Suprapubic skin (tissue), 4 donors: ENCODE measurements around the gene NCK2. TPM values are rescaled to one million over a fixed set of nuclear protein-coding genes. Genes with fewer than 3 reads are reported as not detected.

Experiments
- DNase-seq, 2 donors: peaks; one replicate each; pipeline ENCODE4 v3.0.0-alpha.2; 2019; ENCODE audit warnings: low spot score in 2 of 2
- H3K27ac ChIP-seq: fragments of 200-600 bp; sonication (generic); one replicate; pipeline ENCODE4 v1.5.1; 2019
- H3K27me3 ChIP-seq: fragments of 200-600 bp; sonication (generic); one replicate; pipeline ENCODE4 v1.5.1; 2019
- H3K36me3 ChIP-seq: fragments of 200-600 bp; sonication (generic); one replicate; pipeline ENCODE4 v1.5.1; 2019
- H3K4me1 ChIP-seq: fragments of 200-600 bp; sonication (generic); one replicate; pipeline ENCODE4 v1.5.1; 2019
- H3K4me3 ChIP-seq: fragments of 200-600 bp; sonication (generic); one replicate; pipeline ENCODE4 v1.5.1; 2019; ENCODE audit warnings: mild to moderate bottlenecking
- H3K9me3 ChIP-seq: fragments of 200-600 bp; sonication (generic); one replicate; pipeline ENCODE4 v1.5.1; 2019
- CTCF ChIP-seq, 2 donors: fragments of 200-600 bp in 1 of 2; fragments of 450-650 bp in 1 of 2; sonication (generic) in 1 of 2; IDR thresholded peaks; one replicate each; pipeline ENCODE4 v1.5.1; 2016 to 2019; ENCODE audit warnings: antibody characterized with exemption in 2 of 2, mild to moderate bottlenecking in 1 of 2, moderate library complexity in 1 of 2
- EP300 ChIP-seq: sonication (generic); formaldehyde crosslinking; IDR thresholded peaks from one replicate; pipeline ENCODE4 v1.6.1; 2017; ENCODE audit warnings: antibody characterized with exemption
- POLR2A ChIP-seq, 2 donors: fragments of 450-650 bp; IDR thresholded peaks; one replicate each; pipeline ENCODE4 v1.6.1; 2017; ENCODE audit warnings: antibody characterized with exemption in 2 of 2, mild to moderate bottlenecking in 2 of 2, moderate library complexity in 2 of 2
- POLR2AphosphoS5 ChIP-seq, 3 donors: sonication (generic); formaldehyde crosslinking; IDR thresholded peaks; one replicate each; pipeline ENCODE4 v1.6.1; 2017; ENCODE audit warnings: antibody characterized with exemption in 3 of 3
- whole genome bisulfite sequencing: methylation state at CpG from one replicate; pipeline ENCODE4 v1.1.5; 2018; 5-methylcytosine and 5-hydroxymethylcytosine counted together
- total RNA-seq, 4 donors: library from RNA; depleted of rRNA; stranded (reverse); fragments of >200 nt; gene quantifications; one replicate each; pipeline ENCODE4 v1.1.0, GENCODE V29; 2016

The NCK2 gene
- total RNA-seq, 4 donors from 2014 or later: 40.1 to 59.4 (median 49.2) TPM

- no peak for DNase-seq
- no peaks in the 10 kb centered on the region for H3K9me3 ChIP-seq
- WGBS: 80% methylated on average over 9 of the region's 9 CpGs
- H3K27ac ChIP-seq: no peak overlapping the region
- TF ChIP-seq POLR2A (IDR thresholded peaks at IDR 0.05) (no peak), POLR2AphosphoS5 (IDR thresholded peaks at IDR 0.05) (no peak), EP300 (no peak), CTCF (IDR thresholded peaks at IDR 0.05) (no peak)
- H3K36me3 ChIP-seq: no peaks in the 10 kb centered on the region
- no peak overlapping the region for H3K4me3 ChIP-seq
- peaks cover 88% of the 10 kb centered on the region for H3K4me1 ChIP-seq
- no peaks in the 10 kb centered on the region for H3K27me3 ChIP-seq
These were observed 55.5 kb downstream of the NCK2 start for GRCh38 chr2:105800036-105800713.

DNA sequence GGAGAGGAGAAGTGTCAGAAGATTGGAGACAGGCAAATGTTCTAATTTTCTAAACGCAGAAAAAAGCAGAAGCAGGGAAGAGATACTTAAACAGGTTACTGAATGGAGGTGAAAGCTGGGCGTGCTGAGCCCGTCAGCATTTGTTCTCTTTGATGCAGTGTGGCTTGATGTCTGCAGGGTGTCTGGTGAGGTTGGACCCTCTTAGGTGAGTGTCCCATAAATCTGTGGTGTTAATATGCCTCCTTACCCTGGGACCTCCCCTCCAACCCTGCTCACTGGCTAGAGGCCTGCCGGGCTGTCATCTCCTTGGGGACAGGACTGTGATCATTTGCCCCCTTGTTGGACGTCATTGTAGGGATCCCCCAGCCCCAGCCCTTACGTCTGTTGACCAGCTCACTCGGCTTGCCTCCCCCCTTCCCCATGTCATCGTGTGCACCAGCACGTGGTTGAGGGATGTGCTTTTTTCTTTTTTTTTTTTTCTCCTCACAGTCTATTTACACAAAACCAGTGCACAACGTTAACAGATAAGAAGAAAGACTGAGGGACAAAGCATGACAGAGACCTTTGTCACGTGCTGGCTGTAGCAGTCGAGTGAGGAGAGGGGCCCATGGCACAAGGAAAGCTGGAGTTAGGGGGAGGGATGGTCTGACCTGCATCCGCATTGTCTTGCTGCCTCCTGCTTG lies 56.4 kb downstream of the NCK2 start:
- Histone ChIP-seq H3K27me3 (no peaks in the 10 kb centered on the region), H3K4me1 (peaks cover 78% of the 10 kb centered on the region), H3K27ac (no peak overlapping the region), H3K4me3 (no peak overlapping the region), H3K9me3 (no peaks in the 10 kb centered on the region), H3K36me3 (no peaks in the 10 kb centered on the region)
- 88% methylated on average over 13 of the region's 13 CpGs for WGBS
- TF ChIP-seq POLR2AphosphoS5 (IDR thresholded peaks at IDR 0.05) (no peak), POLR2A (IDR thresholded peaks at IDR 0.05) (no peak), EP300 (no peak), CTCF (IDR thresholded peaks at IDR 0.05) (no peak)
- DNase-seq: no peak

- Histone ChIP-seq H3K4me3 (no peak overlapping the region), H3K27ac (no peak overlapping the region), H3K4me1 (peaks cover 70% of the 10 kb centered on the region), H3K27me3 (no peaks in the 10 kb centered on the region), H3K36me3 (no peaks in the 10 kb centered on the region), H3K9me3 (no peaks in the 10 kb centered on the region)
- WGBS: 85% methylated on average over 4 of the region's 4 CpGs
- DNase-seq: no peak
- TF ChIP-seq CTCF (IDR thresholded peaks at IDR 0.05): no peak
- TF ChIP-seq POLR2AphosphoS5 (IDR thresholded peaks at IDR 0.05): no peak
- TF ChIP-seq EP300: no peak
- TF ChIP-seq POLR2A (IDR thresholded peaks at IDR 0.05): no peak
These were observed 57.2 kb downstream of the NCK2 start for GRCh38 chr2:105801961-105802360.

DNA sequence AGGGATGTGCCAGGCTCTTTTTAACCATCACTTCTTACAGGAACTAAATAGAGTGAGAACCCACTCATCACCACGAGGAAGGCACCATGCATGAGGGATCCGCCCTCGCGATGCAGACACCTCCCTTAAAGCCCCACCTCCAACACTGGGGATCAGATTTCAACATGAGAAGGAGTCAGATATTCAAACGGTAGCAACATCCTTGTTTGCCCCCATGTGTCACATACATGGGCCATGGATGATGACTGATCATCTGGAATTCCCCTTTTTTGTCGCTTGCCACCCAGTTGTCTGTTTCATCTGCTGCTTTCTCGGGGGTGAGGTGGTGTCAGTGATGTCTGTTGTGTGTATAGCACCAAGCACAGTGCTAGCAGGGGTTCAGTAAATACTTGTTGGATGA lies 57.9 kb downstream of the NCK2 start:
- no peaks in the 10 kb centered on the region for H3K9me3 ChIP-seq
- H3K36me3 ChIP-seq: no peaks in the 10 kb centered on the region
- H3K4me1 ChIP-seq: peaks cover 64% of the 10 kb centered on the region
- no peaks in the 10 kb centered on the region for H3K27me3 ChIP-seq
- H3K4me3 ChIP-seq: no peak overlapping the region
- H3K27ac ChIP-seq: no peak overlapping the region
- DNase-seq: no peak
- TF ChIP-seq CTCF (IDR thresholded peaks at IDR 0.05) (no peak), EP300 (no peak), POLR2A (IDR thresholded peaks at IDR 0.05) (no peak), POLR2AphosphoS5 (IDR thresholded peaks at IDR 0.05) (no peak)
- 62% methylated on average over 7 of the region's 7 CpGs for WGBS

DNA sequence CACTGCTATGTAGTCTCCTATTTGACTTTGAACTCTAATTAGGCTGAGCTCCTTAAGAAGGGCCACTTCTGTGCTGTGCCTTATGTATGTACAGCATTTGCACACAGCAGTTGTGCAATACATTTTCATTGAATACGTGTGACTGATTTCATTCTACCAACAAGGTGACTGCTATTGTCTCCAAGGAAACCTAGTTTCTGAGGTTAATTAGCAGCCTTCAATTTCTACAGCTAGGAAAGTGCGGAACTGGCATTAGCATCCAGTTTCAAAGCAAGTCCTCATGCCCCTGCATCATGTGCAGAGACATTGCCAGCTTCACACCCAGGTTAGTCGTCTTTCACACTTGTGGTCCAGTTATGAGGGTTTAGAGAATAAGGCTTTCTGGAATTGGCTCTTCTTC lies 58.6 kb downstream of the NCK2 start:
- no peak for DNase-seq
- Histone ChIP-seq H3K9me3 (no peaks in the 10 kb centered on the region), H3K27me3 (no peaks in the 10 kb centered on the region), H3K27ac (no peak overlapping the region), H3K36me3 (no peaks in the 10 kb centered on the region), H3K4me1 (peaks cover 56% of the 10 kb centered on the region), H3K4me3 (no peak overlapping the region)
- TF ChIP-seq CTCF (IDR thresholded peaks at IDR 0.05) (no peak), POLR2A (IDR thresholded peaks at IDR 0.05) (no peak), POLR2AphosphoS5 (IDR thresholded peaks at IDR 0.05) (no peak), EP300 (no peak)
- 74% methylated on average over 3 of the region's 3 CpGs for WGBS
